ENCODE measurements around the gene TMTC1.

The TMTC1 gene

DNA sequence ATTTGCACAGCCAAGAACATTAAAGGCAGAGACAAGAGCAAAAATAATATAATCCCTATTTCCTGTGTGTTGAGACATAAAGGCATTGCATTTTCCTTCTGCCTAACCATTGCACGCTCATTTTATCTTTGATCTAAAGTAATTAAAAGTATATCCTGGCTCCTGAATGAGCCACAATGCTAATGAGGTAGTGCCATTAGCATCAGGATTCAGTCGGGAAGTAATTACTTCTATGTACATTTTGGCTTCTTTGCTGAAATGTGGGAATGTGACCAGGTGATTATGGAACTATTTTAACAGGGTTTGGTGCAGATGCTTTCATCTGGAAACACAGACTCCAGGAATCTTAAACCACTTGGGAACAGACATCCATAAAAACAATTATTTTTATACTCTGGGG, 77.4 kb downstream of the TMTC1 start:
- no peaks in the 10 kb centered on the region for H3K9me2 ChIP-seq (ENCODE audit: low read depth, low read length)
- no peaks in the 10 kb centered on the region for H4K20me1 ChIP-seq (ENCODE audit: insufficient read depth, low read length)
- H3K36me3 ChIP-seq (ENCODE audit: insufficient read depth, low read length): no peaks in the 10 kb centered on the region
- no peaks in the 10 kb centered on the region for H3F3A ChIP-seq (ENCODE audit: insufficient read depth, low read length)
- no peak overlapping the region for H3K9ac ChIP-seq (ENCODE audit: low read length)
- H3K4me3 ChIP-seq (ENCODE audit: low read depth, low read length, poor library complexity, severe bottlenecking): no peak overlapping the region
- no peak for TF ChIP-seq EZH2 (IDR thresholded peaks at IDR 0.05; ENCODE audit: borderline replicate concordance, low read length)
- TF ChIP-seq, protein P1, sequence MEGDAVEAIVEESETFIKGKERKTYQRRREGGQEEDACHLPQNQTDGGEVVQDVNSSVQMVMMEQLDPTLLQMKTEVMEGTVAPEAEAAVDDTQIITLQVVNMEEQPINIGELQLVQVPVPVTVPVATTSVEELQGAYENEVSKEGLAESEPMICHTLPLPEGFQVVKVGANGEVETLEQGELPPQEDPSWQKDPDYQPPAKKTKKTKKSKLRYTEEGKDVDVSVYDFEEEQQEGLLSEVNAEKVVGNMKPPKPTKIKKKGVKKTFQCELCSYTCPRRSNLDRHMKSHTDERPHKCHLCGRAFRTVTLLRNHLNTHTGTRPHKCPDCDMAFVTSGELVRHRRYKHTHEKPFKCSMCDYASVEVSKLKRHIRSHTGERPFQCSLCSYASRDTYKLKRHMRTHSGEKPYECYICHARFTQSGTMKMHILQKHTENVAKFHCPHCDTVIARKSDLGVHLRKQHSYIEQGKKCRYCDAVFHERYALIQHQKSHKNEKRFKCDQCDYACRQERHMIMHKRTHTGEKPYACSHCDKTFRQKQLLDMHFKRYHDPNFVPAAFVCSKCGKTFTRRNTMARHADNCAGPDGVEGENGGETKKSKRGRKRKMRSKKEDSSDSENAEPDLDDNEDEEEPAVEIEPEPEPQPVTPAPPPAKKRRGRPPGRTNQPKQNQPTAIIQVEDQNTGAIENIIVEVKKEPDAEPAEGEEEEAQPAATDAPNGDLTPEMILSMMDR (IDR thresholded peaks at IDR 0.05; ENCODE audit: low read length): no peak
- no peaks in the 10 kb centered on the region for H3K4me1 ChIP-seq (ENCODE audit: insufficient read depth, low read length, severe bottlenecking)
- H3K27me3 ChIP-seq (ENCODE audit: insufficient read depth, low read length): no peaks in the 10 kb centered on the region
- no peaks in the 10 kb centered on the region for H3K79me2 ChIP-seq (ENCODE audit: insufficient read depth, low read length)
- H3K9me3 ChIP-seq (ENCODE audit: low read length): no peaks in the 10 kb centered on the region
- H3K27ac ChIP-seq (ENCODE audit: low read depth, low read length, poor library complexity, severe bottlenecking): no peak overlapping the region
- H3K4me2 ChIP-seq (ENCODE audit: low read length): no peak overlapping the region
- H2AFZ ChIP-seq (ENCODE audit: low read length): no peak overlapping the region

- H3K9me2 ChIP-seq (ENCODE audit: low read depth, low read length): no peaks in the 10 kb centered on the region
- no peaks in the 10 kb centered on the region for H3F3A ChIP-seq (ENCODE audit: insufficient read depth, low read length)
- H4K20me1 ChIP-seq (ENCODE audit: insufficient read depth, low read length): no peaks in the 10 kb centered on the region
- H3K4me2 ChIP-seq (ENCODE audit: low read length): no peak overlapping the region
- H3K4me3 ChIP-seq (ENCODE audit: low read depth, low read length, poor library complexity, severe bottlenecking): no peak overlapping the region
- H3K27me3 ChIP-seq (ENCODE audit: insufficient read depth, low read length): no peaks in the 10 kb centered on the region
- no peaks in the 10 kb centered on the region for H3K9me3 ChIP-seq (ENCODE audit: low read length)
- no peaks in the 10 kb centered on the region for H3K79me2 ChIP-seq (ENCODE audit: insufficient read depth, low read length)
- H3K9ac ChIP-seq (ENCODE audit: low read length): no peak overlapping the region
- H3K4me1 ChIP-seq (ENCODE audit: insufficient read depth, low read length, severe bottlenecking): no peaks in the 10 kb centered on the region
- no peaks in the 10 kb centered on the region for H3K36me3 ChIP-seq (ENCODE audit: insufficient read depth, low read length)
- no peak overlapping the region for H2AFZ ChIP-seq (ENCODE audit: low read length)
- no peak overlapping the region for H3K27ac ChIP-seq (ENCODE audit: low read depth, low read length, poor library complexity, severe bottlenecking)
- no peak for TF ChIP-seq EZH2 (IDR thresholded peaks at IDR 0.05; ENCODE audit: borderline replicate concordance, low read length)
- TF ChIP-seq, protein P1 (IDR thresholded peaks at IDR 0.05; ENCODE audit: low read length): no peak
Measured at GRCh38 chr12:29703528-29703927, 80.2 kb downstream of the TMTC1 start.

DNA sequence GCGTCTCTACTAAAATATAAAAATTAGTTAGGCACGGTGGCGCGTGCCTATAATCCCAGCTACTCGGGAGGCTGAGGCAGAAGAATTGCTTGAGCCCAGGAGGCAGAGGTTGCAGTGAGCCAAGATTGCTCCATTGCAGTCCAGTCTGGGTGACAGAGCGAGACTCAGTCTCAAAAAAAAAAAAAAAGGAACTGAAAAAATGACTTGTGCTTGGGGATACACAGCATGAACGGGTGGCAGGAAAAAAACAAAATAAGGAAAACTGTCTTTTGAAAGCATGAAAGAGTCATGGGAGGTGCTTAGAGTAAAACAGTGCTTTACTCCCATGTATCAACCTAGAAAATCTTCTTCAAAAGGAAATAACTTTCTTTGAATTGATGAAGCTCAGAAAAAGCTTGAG, 80.8 kb downstream of the TMTC1 start:
- H3K9ac ChIP-seq (ENCODE audit: low read length): no peak overlapping the region
- no peaks in the 10 kb centered on the region for H3K9me2 ChIP-seq (ENCODE audit: low read depth, low read length)
- H3K4me2 ChIP-seq (ENCODE audit: low read length): no peak overlapping the region
- H2AFZ ChIP-seq (ENCODE audit: low read length): no peak overlapping the region
- no peak for TF ChIP-seq EZH2 (IDR thresholded peaks at IDR 0.05; ENCODE audit: borderline replicate concordance, low read length)
- TF ChIP-seq, protein P1 (IDR thresholded peaks at IDR 0.05; ENCODE audit: low read length): no peak
- H3K27ac ChIP-seq (ENCODE audit: low read depth, low read length, poor library complexity, severe bottlenecking): no peak overlapping the region
- no peaks in the 10 kb centered on the region for H3F3A ChIP-seq (ENCODE audit: insufficient read depth, low read length)
- no peaks in the 10 kb centered on the region for H3K36me3 ChIP-seq (ENCODE audit: insufficient read depth, low read length)
- H3K4me3 ChIP-seq (ENCODE audit: low read depth, low read length, poor library complexity, severe bottlenecking): no peak overlapping the region
- H3K4me1 ChIP-seq (ENCODE audit: insufficient read depth, low read length, severe bottlenecking): no peaks in the 10 kb centered on the region
- H4K20me1 ChIP-seq (ENCODE audit: insufficient read depth, low read length): no peaks in the 10 kb centered on the region
- no peaks in the 10 kb centered on the region for H3K27me3 ChIP-seq (ENCODE audit: insufficient read depth, low read length)
- no peaks in the 10 kb centered on the region for H3K9me3 ChIP-seq (ENCODE audit: low read length)
- H3K79me2 ChIP-seq (ENCODE audit: insufficient read depth, low read length): no peaks in the 10 kb centered on the region

All from OCI-LY1 (cell line).